Neural cell (in vitro differentiated cells): Measurements from ENCODE around the gene CYB561A3. TPM values are rescaled to one million over a fixed set of nuclear protein-coding genes. Genes with fewer than 3 reads are reported as not detected.

Experiments
- H2AFZ ChIP-seq: fragments of 200-600, 300-800 bp; sonication (generic), shearing (Covaris generic); 2 replicates; pipeline ENCODE4 v1.6.0; 2014; ENCODE audit warnings: low read depth, mild to moderate bottlenecking, antibody characterized with exemption, low read length, moderate library complexity
- H3F3A ChIP-seq: fragments of 200-600 bp; shearing (Covaris generic); 2 replicates; pipeline ENCODE4 v1.6.1; 2016; ENCODE audit warnings: mild to moderate bottlenecking, moderate library complexity, mixed read lengths, antibody characterized with exemption, low read length; ENCODE audit not compliant: insufficient read depth, poor library complexity, severe bottlenecking
- H3K27ac ChIP-seq: fragments of 200-600, 300-800 bp; sonication (generic), shearing (Covaris generic); 2 replicates; pipeline ENCODE4 v1.5.1; 2014; ENCODE audit warnings: mild to moderate bottlenecking, low read length, moderate library complexity
- H3K27me3 ChIP-seq: fragments of 300-800, 200-600 bp; sonication (generic), shearing (Covaris generic); 2 replicates; pipeline ENCODE4 v1.6.0; 2014; ENCODE audit warnings: mild to moderate bottlenecking, low read depth, low read length, moderate library complexity; ENCODE audit not compliant: insufficient read depth
- H3K36me3 ChIP-seq: fragments of 300-800, 200-600 bp; sonication (generic), shearing (Covaris generic); 2 replicates; pipeline ENCODE4 v1.5.1; 2014; ENCODE audit warnings: mild to moderate bottlenecking, antibody characterized with exemption, low read length, moderate library complexity; ENCODE audit not compliant: insufficient read depth
- H3K4me2 ChIP-seq: fragments of 300-800, 200-600 bp; sonication (generic), shearing (Covaris generic); 2 replicates; pipeline ENCODE4 v1.6.0; 2014; ENCODE audit warnings: mild to moderate bottlenecking, low read length
- H3K4me3 ChIP-seq: fragments of 300-800, 200-600 bp; sonication (generic), shearing (Covaris generic); 2 replicates; pipeline ENCODE4 v1.5.1; 2014; ENCODE audit warnings: mild to moderate bottlenecking, low read length, moderate library complexity
- H3K79me2 ChIP-seq: fragments of 200-600 bp; shearing (Covaris generic); replicated peaks from 2 replicates; pipeline ENCODE4 v1.6.0; 2014; ENCODE audit warnings: mild to moderate bottlenecking, low read length, moderate library complexity; ENCODE audit not compliant: insufficient read depth
- H3K9ac ChIP-seq: fragments of 300-800, 200-600 bp; sonication (generic), shearing (Covaris generic); 2 replicates; pipeline ENCODE4 v1.6.1; 2016; ENCODE audit warnings: mild to moderate bottlenecking, low read length, mixed read lengths
- H3K9me2 ChIP-seq: fragments of 200-600 bp; shearing (Covaris generic); 2 replicates; pipeline ENCODE4 v1.6.1; 2016; ENCODE audit warnings: mild to moderate bottlenecking, low read length, mixed read lengths; ENCODE audit not compliant: insufficient read depth
- H3K9me3 ChIP-seq: fragments of 200-600, 300-800 bp; sonication (generic), shearing (Covaris generic); 2 replicates; pipeline ENCODE4 v1.6.1; 2016; ENCODE audit warnings: mild to moderate bottlenecking, mixed run types, low read length, moderate library complexity, mixed read lengths
- H4K20me1 ChIP-seq: fragments of 200-600 bp; shearing (Covaris generic); 2 replicates; pipeline ENCODE4 v1.6.1; 2016; ENCODE audit warnings: mild to moderate bottlenecking, mixed run types; ENCODE audit not compliant: insufficient read depth
- EP300 ChIP-seq: fragments of 450-650 bp; conservative IDR thresholded peaks from 2 replicates; pipeline ENCODE4 v1.6.1; 2014; ENCODE audit warnings: antibody characterized with exemption, mild to moderate bottlenecking, moderate library complexity; ENCODE audit not compliant: poor library complexity, severe bottlenecking
- EZH2 ChIP-seq: fragments of 200-600, 300-800 bp; shearing (Covaris generic), sonication (generic); IDR thresholded peaks from 2 replicates; pipeline ENCODE4 v1.6.1; 2014; ENCODE audit warnings: antibody characterized with exemption, low read length, borderline replicate concordance, mild to moderate bottlenecking; ENCODE audit not compliant: insufficient read depth, poor library complexity, severe bottlenecking
- MXI1 ChIP-seq: fragments of 450-650 bp; conservative IDR thresholded peaks from 2 replicates; pipeline ENCODE4 v1.6.1; 2014; ENCODE audit warnings: antibody characterized with exemption, mild to moderate bottlenecking; ENCODE audit not compliant: poor library complexity, severe bottlenecking
- POLR2AphosphoS5 ChIP-seq: IDR thresholded peaks from 2 replicates; pipeline ENCODE4 v1.6.1; 2012
- RAD21 ChIP-seq: fragments of 450-650 bp; conservative IDR thresholded peaks from 2 replicates; pipeline ENCODE4 v1.6.1; 2014; ENCODE audit warnings: antibody characterized with exemption, mild to moderate bottlenecking, moderate library complexity
- SMC3 ChIP-seq: fragments of 450-650 bp; conservative IDR thresholded peaks from 2 replicates; pipeline ENCODE4 v1.6.1; 2014; ENCODE audit warnings: antibody characterized with exemption, mild to moderate bottlenecking, moderate library complexity; ENCODE audit not compliant: poor library complexity
- TAF1 ChIP-seq: IDR thresholded peaks from 2 replicates; pipeline ENCODE4 v1.6.1; 2012; ENCODE audit warnings: low read depth
- polyA plus RNA-seq: library from polyadenylated mRNA; depleted of rRNA; stranded (reverse); fragments of >200 nt; gene quantifications from 2 replicates; pipeline ENCODE4 v1.2.3, GENCODE V29; 2014
- TF ChIP-seq, protein P1 (sequence below): fragments of 450-650 bp; IDR thresholded peaks from 2 replicates; pipeline ENCODE4 v1.5.1; 2014; ENCODE audit warnings: antibody characterized with exemption, mild to moderate bottlenecking, moderate library complexity; ENCODE audit not compliant: poor library complexity, severe bottlenecking
- TF ChIP-seq, protein P2 (sequence below): IDR thresholded peaks from 2 replicates; pipeline ENCODE4 v1.6.1; 2012; ENCODE audit warnings: borderline replicate concordance

CYB561A3 gene
- polyA plus RNA-seq, 1 donor from 2014 or later = 36.3 TPM

DNA sequence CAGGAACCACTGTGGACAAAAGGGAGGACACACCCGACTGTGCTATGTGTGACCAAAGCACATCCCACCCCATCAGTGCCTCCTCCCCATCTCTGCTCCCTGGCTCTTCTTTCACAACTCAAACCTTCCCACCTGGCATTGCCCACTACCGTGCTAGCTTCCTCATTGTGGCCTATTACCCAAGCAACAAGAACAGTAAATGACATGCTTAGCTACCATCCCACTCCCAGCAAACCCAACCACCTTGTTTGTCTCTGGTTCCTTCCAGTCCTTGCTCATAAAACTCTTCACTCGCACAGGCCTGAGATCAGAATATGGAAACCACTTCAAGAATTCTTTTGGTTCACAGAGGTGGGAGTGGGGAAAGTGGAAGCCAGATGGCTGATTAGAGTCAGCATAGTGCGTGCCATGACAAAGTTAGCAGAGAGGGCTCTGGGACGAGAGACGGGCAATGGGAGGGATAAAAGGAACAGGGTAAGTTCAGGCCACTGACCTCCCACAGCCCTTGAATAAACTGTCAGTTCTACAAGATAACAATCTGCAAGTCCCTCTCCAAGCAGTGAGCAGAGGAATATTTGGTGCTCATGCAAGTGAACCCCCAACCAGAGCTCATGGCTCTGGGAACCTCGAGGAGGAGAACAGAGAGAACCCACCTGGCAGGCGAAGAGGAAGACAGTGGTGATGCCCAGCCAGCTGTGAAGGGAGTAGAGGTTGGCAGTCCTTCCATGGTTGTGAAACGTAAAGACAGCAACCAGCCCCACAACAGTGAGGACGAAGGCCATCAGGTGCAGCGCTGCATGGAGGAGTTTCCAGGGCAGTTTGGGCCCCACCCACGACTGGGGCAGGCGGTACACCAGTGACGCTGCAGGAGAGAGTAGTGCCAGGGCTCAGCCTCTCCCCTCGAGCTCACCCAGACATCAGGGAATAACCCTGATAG is 8.3 kb downstream of the CYB561A3 start:
- Histone ChIP-seq H3F3A (no peaks in the 10 kb centered on the region), H3K4me3 (no peak overlapping the region), H3K9me2 (no peaks in the 10 kb centered on the region), H3K27ac (no peak overlapping the region), H3K9me3 (no peaks in the 10 kb centered on the region), H4K20me1 (no peaks in the 10 kb centered on the region), H3K36me3 (no peaks in the 10 kb centered on the region), H3K79me2 (no peaks in the 10 kb centered on the region), H3K4me2 (no peak overlapping the region), H3K9ac (no peak overlapping the region), H3K27me3 (no peaks in the 10 kb centered on the region), H2AFZ (no peak overlapping the region)
- TF ChIP-seq, protein P1, sequence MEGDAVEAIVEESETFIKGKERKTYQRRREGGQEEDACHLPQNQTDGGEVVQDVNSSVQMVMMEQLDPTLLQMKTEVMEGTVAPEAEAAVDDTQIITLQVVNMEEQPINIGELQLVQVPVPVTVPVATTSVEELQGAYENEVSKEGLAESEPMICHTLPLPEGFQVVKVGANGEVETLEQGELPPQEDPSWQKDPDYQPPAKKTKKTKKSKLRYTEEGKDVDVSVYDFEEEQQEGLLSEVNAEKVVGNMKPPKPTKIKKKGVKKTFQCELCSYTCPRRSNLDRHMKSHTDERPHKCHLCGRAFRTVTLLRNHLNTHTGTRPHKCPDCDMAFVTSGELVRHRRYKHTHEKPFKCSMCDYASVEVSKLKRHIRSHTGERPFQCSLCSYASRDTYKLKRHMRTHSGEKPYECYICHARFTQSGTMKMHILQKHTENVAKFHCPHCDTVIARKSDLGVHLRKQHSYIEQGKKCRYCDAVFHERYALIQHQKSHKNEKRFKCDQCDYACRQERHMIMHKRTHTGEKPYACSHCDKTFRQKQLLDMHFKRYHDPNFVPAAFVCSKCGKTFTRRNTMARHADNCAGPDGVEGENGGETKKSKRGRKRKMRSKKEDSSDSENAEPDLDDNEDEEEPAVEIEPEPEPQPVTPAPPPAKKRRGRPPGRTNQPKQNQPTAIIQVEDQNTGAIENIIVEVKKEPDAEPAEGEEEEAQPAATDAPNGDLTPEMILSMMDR = no peak
- TF ChIP-seq POLR2AphosphoS5 (no peak), EZH2 (no peak), MXI1 (no peak), EP300 (no peak), RAD21 (no peak), SMC3 (no peak), TAF1 (no peak)
- TF ChIP-seq, protein P2, sequence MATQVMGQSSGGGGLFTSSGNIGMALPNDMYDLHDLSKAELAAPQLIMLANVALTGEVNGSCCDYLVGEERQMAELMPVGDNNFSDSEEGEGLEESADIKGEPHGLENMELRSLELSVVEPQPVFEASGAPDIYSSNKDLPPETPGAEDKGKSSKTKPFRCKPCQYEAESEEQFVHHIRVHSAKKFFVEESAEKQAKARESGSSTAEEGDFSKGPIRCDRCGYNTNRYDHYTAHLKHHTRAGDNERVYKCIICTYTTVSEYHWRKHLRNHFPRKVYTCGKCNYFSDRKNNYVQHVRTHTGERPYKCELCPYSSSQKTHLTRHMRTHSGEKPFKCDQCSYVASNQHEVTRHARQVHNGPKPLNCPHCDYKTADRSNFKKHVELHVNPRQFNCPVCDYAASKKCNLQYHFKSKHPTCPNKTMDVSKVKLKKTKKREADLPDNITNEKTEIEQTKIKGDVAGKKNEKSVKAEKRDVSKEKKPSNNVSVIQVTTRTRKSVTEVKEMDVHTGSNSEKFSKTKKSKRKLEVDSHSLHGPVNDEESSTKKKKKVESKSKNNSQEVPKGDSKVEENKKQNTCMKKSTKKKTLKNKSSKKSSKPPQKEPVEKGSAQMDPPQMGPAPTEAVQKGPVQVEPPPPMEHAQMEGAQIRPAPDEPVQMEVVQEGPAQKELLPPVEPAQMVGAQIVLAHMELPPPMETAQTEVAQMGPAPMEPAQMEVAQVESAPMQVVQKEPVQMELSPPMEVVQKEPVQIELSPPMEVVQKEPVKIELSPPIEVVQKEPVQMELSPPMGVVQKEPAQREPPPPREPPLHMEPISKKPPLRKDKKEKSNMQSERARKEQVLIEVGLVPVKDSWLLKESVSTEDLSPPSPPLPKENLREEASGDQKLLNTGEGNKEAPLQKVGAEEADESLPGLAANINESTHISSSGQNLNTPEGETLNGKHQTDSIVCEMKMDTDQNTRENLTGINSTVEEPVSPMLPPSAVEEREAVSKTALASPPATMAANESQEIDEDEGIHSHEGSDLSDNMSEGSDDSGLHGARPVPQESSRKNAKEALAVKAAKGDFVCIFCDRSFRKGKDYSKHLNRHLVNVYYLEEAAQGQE = no peak

DNA sequence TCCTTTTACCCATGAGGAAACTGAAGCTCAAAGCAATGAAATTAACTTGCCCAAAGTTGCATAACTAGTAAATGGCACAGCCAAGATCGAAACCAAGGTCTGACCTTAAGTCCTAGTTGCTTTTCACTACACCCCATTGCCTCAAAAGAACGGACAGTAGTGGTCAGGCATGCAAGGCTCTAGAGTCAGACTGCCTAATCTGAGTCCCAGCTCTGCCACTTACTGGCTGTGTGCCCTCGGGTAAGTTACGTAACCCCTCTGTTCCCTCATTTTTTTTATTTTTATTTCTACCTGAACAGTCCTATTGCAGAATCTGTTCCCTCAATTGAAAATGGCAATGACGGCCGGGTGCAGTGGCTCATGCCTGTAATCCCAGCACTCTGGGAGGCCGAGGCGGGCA is 9.6 kb downstream of the CYB561A3 start:
- Histone ChIP-seq H3K4me3 (no peak overlapping the region), H3K27ac (no peak overlapping the region), H3K4me2 (no peak overlapping the region), H3K9me2 (no peaks in the 10 kb centered on the region), H3K27me3 (no peaks in the 10 kb centered on the region), H3K36me3 (no peaks in the 10 kb centered on the region), H3K9ac (no peak overlapping the region), H3K9me3 (no peaks in the 10 kb centered on the region), H4K20me1 (no peaks in the 10 kb centered on the region), H3F3A (no peaks in the 10 kb centered on the region), H3K79me2 (no peaks in the 10 kb centered on the region), H2AFZ (no peak overlapping the region)
- TF ChIP-seq RAD21 (no peak), POLR2AphosphoS5 (no peak), MXI1 (no peak), EZH2 (no peak)
- TF ChIP-seq, protein P1 = no peak
- TF ChIP-seq, protein P2 = no peak
